Gastroesophageal sphincter (tissue), 4 donors: Measurements from ENCODE around the gene ZSWIM1. TPM values are rescaled to one million over a fixed set of nuclear protein-coding genes. Genes with fewer than 3 reads are reported as not detected.
A peak's percentile ranks its signal among the peaks of the same experiment; 100 is the strongest.

Source experiments
- ATAC-seq: fragments of 150-250 bp; one replicate; pipeline ENCODE4 v1.9.1; 2016; ENCODE audit warnings: mild to moderate bottlenecking, moderate library complexity
- H3K27ac ChIP-seq, 4 donors: fragments of 200-600 bp; sonication (generic) in 3 of 4; 1 replicate in 3 of 4; 2 replicates in 1 of 4; pipeline ENCODE4 v1.5.1; 2016 to 2019
- H3K27me3 ChIP-seq: fragments of 200-600 bp; sonication (generic); one replicate; pipeline ENCODE4 v1.5.1; 2019
- H3K36me3 ChIP-seq, 2 donors: fragments of 200-600 bp; sonication (generic); one replicate each; pipeline ENCODE4 v1.5.1; 2019; ENCODE audit warnings: control low read depth in 1 of 2
- H3K4me1 ChIP-seq, 3 donors: fragments of 200-600 bp; sonication (generic); 1 replicate in 2 of 3; 2 replicates in 1 of 3; pipeline ENCODE4 v1.5.1; 2016 to 2019; ENCODE audit warnings: control low read depth in 2 of 3
- H3K4me3 ChIP-seq, 2 donors: fragments of 200-600 bp; sonication (generic); one replicate each; pipeline ENCODE4 v1.5.1; 2019; ENCODE audit warnings: mild to moderate bottlenecking in 1 of 2, moderate library complexity in 1 of 2
- H3K9me3 ChIP-seq, 3 donors: fragments of 200-600 bp; sonication (generic); one replicate each; pipeline ENCODE4 v1.5.1; 2017 to 2019; ENCODE audit warnings: control low read depth in 2 of 3
- CTCF ChIP-seq, 4 experiments: fragments of 200-600 bp in 2 of 4; fragments of 450-650 bp in 2 of 4; sonication (generic) in 1 of 4; IDR thresholded peaks; one replicate each; pipeline ENCODE4 v1.5.1; 2017 to 2019; ENCODE audit warnings: antibody characterized with exemption in 4 of 4, mild to moderate bottlenecking in 2 of 4, moderate library complexity in 2 of 4
- EP300 ChIP-seq: sonication (generic); formaldehyde crosslinking; IDR thresholded peaks from one replicate; pipeline ENCODE4 v1.6.1; 2017; ENCODE audit warnings: antibody characterized with exemption, mild to moderate bottlenecking
- POLR2A ChIP-seq, 2 donors: fragments of 450-650 bp; IDR thresholded peaks; one replicate each; pipeline ENCODE4 v1.6.1; 2017; ENCODE audit warnings: antibody characterized with exemption in 2 of 2, mild to moderate bottlenecking in 2 of 2, moderate library complexity in 1 of 2
- POLR2AphosphoS5 ChIP-seq: sonication (generic); formaldehyde crosslinking; IDR thresholded peaks from one replicate; pipeline ENCODE4 v1.6.1; 2017; ENCODE audit warnings: antibody characterized with exemption
- WGBS, 2 donors: methylation state at CpG; one replicate each; pipeline ENCODE4 v1.1.5; 2018; ENCODE audit warnings: low coverage in 1 of 2; 5-methylcytosine and 5-hydroxymethylcytosine counted together
- total RNA-seq, 4 donors: library from RNA; depleted of rRNA; stranded (reverse); fragments of >200 nt; gene quantifications; one replicate each; pipeline ENCODE4 v1.1.0, GENCODE V29; 2016

The ZSWIM1 gene
- total RNA-seq, 4 donors from 2014 or later: 6.6 to 11.9 (median 9.1) TPM

- H3K9me3 ChIP-seq: no peaks in the 10 kb centered on the region
- peaks cover 3 to 40% (median 17%) of the 10 kb centered on the region in 3 donors for H3K4me1 ChIP-seq
- WGBS, 2 donors: 97 to 100% methylated on average over 2 to 6 of the region's 6 CpGs
- no peak overlapping the region for H3K27ac ChIP-seq
- no peak overlapping the region for H3K4me3 ChIP-seq
- H3K36me3 ChIP-seq: peaks cover 0 to 66% of the 10 kb centered on the region in 2 donors
- no peak for ATAC-seq
- TF ChIP-seq POLR2A (IDR thresholded peaks at IDR 0.05) (no peak), CTCF (IDR thresholded peaks at IDR 0.05) (no peak), EP300 (no peak), POLR2AphosphoS5 (no peak)
- H3K27me3 ChIP-seq: no peaks in the 10 kb centered on the region
Measured at GRCh38 chr20:45852326-45852725, 28.7 kb upstream of the ZSWIM1 start.

- TF ChIP-seq POLR2A (IDR thresholded peaks at IDR 0.05): no peak
- no peak for TF ChIP-seq POLR2AphosphoS5
- no peak for TF ChIP-seq EP300
- no peak for TF ChIP-seq CTCF (IDR thresholded peaks at IDR 0.05)
- no peak for ATAC-seq
- WGBS, 2 donors: 48 to 76% methylated on average over 2 of the region's 2 CpGs
Measured at GRCh38 chr20:45853484-45853883, 27.5 kb upstream of the ZSWIM1 start.

GRCh38 chr20:45857114-45857881 lies 23.7 kb upstream of the ZSWIM1 start, which contains the start of the genes ACOT8 and ZSWIM3:
Gene ACOT8, minus strand, starts transcription at chr20:45857392. Its CDS starts 77 bp downstream, at chr20:45857315.
Gene ZSWIM3, plus strand, starts transcription at chr20:45857614. Its CDS starts 212 bp downstream, at chr20:45857826.
- Histone ChIP-seq H3K36me3 (peaks cover 0 to 26% of the 10 kb centered on the region in 2 donors), H3K27me3 (no peaks in the 10 kb centered on the region), H3K27ac (peak within 1 kb of the TSS; percentile 37 to 92 (median 83)), H3K4me1 (peaks cover 3 to 53% (median 21%) of the 10 kb centered on the region in 3 donors), H3K4me3 (peak within 1 kb of the TSS; percentile 75 to 92), H3K9me3 (no peaks in the 10 kb centered on the region)
- WGBS, 2 donors: 0 to 2% methylated on average over 3 to 7 of the region's 36 CpGs
- TF ChIP-seq POLR2AphosphoS5 (peak; percentile 77), CTCF (IDR thresholded peaks at IDR 0.05) (no peak), POLR2A (IDR thresholded peaks at IDR 0.05) (peak; percentile 34 to 59)
- peak; percentile 99 for ATAC-seq

More at GRCh38 chr20:45853484-45853883, 27.5 kb upstream of the ZSWIM1 start:
- Histone ChIP-seq H3K27ac (no peak overlapping the region), H3K27me3 (no peaks in the 10 kb centered on the region), H3K36me3 (peaks cover 0 to 55% of the 10 kb centered on the region in 2 donors), H3K9me3 (no peaks in the 10 kb centered on the region), H3K4me3 (no peak overlapping the region), H3K4me1 (peaks cover 3 to 49% (median 21%) of the 10 kb centered on the region in 3 donors)

- 13 to 33% methylated on average over 2 to 4 of the region's 13 CpGs for WGBS, 2 donors
- no peaks in the 10 kb centered on the region for H3K9me3 ChIP-seq
- H3K36me3 ChIP-seq: peaks cover 0 to 20% of the 10 kb centered on the region in 2 donors
- no peaks in the 10 kb centered on the region for H3K27me3 ChIP-seq
- H3K27ac ChIP-seq: peak overlapping the region; percentile 37 to 92 (median 83)
- TF ChIP-seq POLR2A (IDR thresholded peaks at IDR 0.05) (no peak), EP300 (no peak), CTCF (IDR thresholded peaks at IDR 0.05) (no peak), POLR2AphosphoS5 (no peak)
- peaks cover 3 to 53% (median 21%) of the 10 kb centered on the region in 3 donors for H3K4me1 ChIP-seq
- ATAC-seq: peak; percentile 2
- H3K4me3 ChIP-seq: peak overlapping the region; percentile 75 to 92
Measured at GRCh38 chr20:45857882-45858216, 23.2 kb upstream of the ZSWIM1 start.

- Histone ChIP-seq H3K27ac (no peak overlapping the region), H3K27me3 (no peaks in the 10 kb centered on the region), H3K4me3 (no peak overlapping the region), H3K9me3 (no peaks in the 10 kb centered on the region), H3K4me1 (peaks cover 3 to 32% (median 17%) of the 10 kb centered on the region in 3 donors), H3K36me3 (peaks cover 0 to 2% of the 10 kb centered on the region in 2 donors)
- 92 to 93% methylated on average over 3 of the region's 5 CpGs for WGBS, 2 donors
- no peak for ATAC-seq
- TF ChIP-seq POLR2AphosphoS5: no peak
- TF ChIP-seq EP300: no peak
- TF ChIP-seq POLR2A (IDR thresholded peaks at IDR 0.05): no peak
- TF ChIP-seq CTCF (IDR thresholded peaks at IDR 0.05): no peak
Measured at GRCh38 chr20:45859916-45860315, 21.1 kb upstream of the ZSWIM1 start.
